Neural crest cell (in vitro differentiated cells): ENCODE data around the gene AUTS2. TPM values are rescaled to one million over a fixed set of nuclear protein-coding genes. Genes with fewer than 3 reads are reported as not detected.
A peak's percentile ranks its signal among the peaks of the same experiment; 100 is the strongest.

Source experiments
- DNase-seq: peaks from one replicate; pipeline ENCODE4 v3.0.0; 2021; ENCODE audit warnings: low read depth, mixed read lengths, low spot score
- H3K27ac Mint-ChIP-seq: one replicate; pipeline ENCODE4 v1.8.0; 2021; ENCODE audit warnings: mild to moderate bottlenecking, mixed read lengths; ENCODE audit not compliant: unreplicated experiment
- H3K27me3 Mint-ChIP-seq: 2 replicates; pipeline ENCODE4 v1.8.0; 2021; ENCODE audit warnings: low read depth, mild to moderate bottlenecking, mixed read lengths
- H3K36me3 Mint-ChIP-seq: 2 replicates; pipeline ENCODE4 v1.8.0; 2021; ENCODE audit warnings: low read depth, mild to moderate bottlenecking, mixed read lengths
- H3K4me1 Mint-ChIP-seq: 2 replicates; pipeline ENCODE4 v1.8.0; 2021; ENCODE audit warnings: mixed read lengths
- H3K4me3 Mint-ChIP-seq: one replicate; pipeline ENCODE4 v1.8.0; 2021; ENCODE audit warnings: mild to moderate bottlenecking, mixed read lengths
- H3K9me3 Mint-ChIP-seq: 2 replicates; pipeline ENCODE4 v1.8.0; 2021; ENCODE audit warnings: mixed read lengths
- total RNA-seq: library from RNA; stranded (reverse); gene quantifications from 2 replicates; pipeline ENCODE4 v1.2.1, GENCODE V29; 2021
- TF ChIP-seq, protein P1 (sequence below): fragments of 200-600 bp; sonication (generic); conservative IDR thresholded peaks from 2 replicates; pipeline ENCODE4 v1.5.0; 2021; ENCODE audit warnings: antibody characterized with exemption, mild to moderate bottlenecking

Gene AUTS2
- total RNA-seq, 1 donor from 2014 or later, result 152 TPM

DNA sequence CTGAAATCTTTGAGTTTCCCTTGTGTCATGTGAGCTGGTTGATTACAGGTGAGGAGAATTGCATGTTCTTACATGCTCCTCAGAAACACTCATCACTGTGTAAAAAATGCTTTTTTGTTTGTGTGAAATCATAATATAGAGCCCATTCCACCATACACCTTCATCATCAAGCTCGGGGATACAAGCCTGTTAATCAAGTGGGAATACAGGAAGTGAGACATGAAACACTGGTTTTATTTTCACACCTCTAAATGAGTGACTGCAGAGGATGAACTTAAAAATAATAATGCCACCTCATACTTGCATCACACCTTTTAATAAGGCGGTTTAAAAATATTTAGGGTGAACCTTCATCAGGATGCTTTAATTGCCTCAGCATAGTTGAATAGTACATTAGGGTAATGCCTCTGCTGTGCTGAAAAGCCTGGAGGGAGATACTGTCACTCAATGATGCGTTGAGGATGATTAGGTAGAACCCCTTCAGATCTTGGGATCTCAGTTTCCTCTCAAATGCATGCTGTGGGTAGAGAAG is 164.6 kb downstream of the AUTS2 start:
- Mint-ChIP-seq H3K27me3 (no peaks in the 10 kb centered on the region), H3K27ac (no peak overlapping the region), H3K9me3 (no peaks in the 10 kb centered on the region), H3K4me3 (no peak overlapping the region), H3K4me1 (peaks cover 42% of the 10 kb centered on the region), H3K36me3 (no peaks in the 10 kb centered on the region)
- TF ChIP-seq, protein P1, sequence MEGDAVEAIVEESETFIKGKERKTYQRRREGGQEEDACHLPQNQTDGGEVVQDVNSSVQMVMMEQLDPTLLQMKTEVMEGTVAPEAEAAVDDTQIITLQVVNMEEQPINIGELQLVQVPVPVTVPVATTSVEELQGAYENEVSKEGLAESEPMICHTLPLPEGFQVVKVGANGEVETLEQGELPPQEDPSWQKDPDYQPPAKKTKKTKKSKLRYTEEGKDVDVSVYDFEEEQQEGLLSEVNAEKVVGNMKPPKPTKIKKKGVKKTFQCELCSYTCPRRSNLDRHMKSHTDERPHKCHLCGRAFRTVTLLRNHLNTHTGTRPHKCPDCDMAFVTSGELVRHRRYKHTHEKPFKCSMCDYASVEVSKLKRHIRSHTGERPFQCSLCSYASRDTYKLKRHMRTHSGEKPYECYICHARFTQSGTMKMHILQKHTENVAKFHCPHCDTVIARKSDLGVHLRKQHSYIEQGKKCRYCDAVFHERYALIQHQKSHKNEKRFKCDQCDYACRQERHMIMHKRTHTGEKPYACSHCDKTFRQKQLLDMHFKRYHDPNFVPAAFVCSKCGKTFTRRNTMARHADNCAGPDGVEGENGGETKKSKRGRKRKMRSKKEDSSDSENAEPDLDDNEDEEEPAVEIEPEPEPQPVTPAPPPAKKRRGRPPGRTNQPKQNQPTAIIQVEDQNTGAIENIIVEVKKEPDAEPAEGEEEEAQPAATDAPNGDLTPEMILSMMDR, result no peak
- no peak for DNase-seq

DNA sequence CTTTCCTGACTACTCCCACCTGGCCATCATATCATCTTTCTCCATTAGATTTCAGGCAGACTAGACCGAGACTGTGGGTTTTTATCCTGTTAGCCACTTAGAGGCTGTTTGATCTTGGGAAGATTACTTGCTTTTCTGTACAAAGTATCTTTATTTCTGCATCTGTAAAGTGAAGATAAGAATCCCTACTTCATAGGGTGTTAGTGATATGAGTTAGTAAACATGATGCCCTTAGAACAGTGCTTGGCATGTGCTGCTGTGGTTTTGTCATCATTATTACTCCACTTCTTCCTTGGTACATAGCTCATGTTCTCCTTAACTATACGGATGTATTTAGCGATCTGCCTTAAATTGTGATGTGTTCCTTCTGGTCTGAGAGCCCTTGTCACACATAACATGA is 165.2 kb downstream of the AUTS2 start:
- H3K9me3 Mint-ChIP-seq, result no peaks in the 10 kb centered on the region
- H3K4me3 Mint-ChIP-seq, result no peak overlapping the region
- peaks cover 38% of the 10 kb centered on the region for H3K4me1 Mint-ChIP-seq
- no peaks in the 10 kb centered on the region for H3K27me3 Mint-ChIP-seq
- no peak overlapping the region for H3K27ac Mint-ChIP-seq
- H3K36me3 Mint-ChIP-seq, result no peaks in the 10 kb centered on the region
- TF ChIP-seq, protein P1, result no peak
- DNase-seq, result no peak

DNA sequence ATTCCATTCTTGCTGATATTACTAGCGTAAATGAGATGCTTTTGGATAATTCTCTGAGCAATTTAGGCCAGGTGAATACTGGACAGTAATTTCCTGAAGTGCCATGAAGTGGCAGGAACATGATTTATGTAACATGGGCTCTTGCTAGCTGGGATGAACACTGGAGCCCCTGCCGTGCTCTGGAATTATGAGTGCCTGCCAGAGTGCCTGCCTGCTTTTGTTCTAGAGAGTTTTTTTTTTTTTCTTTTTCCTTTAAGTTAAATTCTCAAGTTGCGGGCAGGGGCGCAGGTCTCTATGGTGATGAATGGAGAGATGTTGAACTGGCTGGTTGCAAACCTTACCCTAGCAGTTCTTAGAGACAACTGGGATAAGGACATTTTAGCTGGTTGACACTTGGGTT is 165.9 kb downstream of the AUTS2 start:
- Mint-ChIP-seq H3K27me3 (no peaks in the 10 kb centered on the region), H3K4me3 (peak overlapping the region; percentile 5), H3K4me1 (peaks cover 41% of the 10 kb centered on the region), H3K27ac (no peak overlapping the region), H3K9me3 (no peaks in the 10 kb centered on the region), H3K36me3 (no peaks in the 10 kb centered on the region)
- no peak for DNase-seq
- TF ChIP-seq, protein P1, result no peak

DNA sequence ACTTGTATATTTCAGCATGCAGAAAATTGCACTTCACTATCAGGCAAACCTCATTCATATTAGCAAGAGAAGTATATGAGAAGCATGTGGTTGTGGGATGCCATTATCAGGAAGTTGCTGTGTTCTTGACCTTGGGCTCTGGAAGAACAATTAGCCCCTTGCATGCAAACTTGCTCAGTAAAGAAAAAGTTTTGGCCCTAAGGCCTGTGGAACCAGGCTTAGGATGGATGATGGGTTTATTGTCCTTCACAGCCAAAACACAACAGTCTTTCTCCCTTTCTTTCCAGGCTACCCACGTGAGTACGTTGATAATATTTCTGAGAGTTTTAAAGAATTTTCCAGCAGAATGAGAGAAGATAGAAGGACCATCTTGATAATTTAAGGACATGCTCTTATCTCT is 166.4 kb downstream of the AUTS2 start:
- H3K36me3 Mint-ChIP-seq, result no peaks in the 10 kb centered on the region
- peaks cover 45% of the 10 kb centered on the region for H3K4me1 Mint-ChIP-seq
- no peak overlapping the region for H3K27ac Mint-ChIP-seq
- no peak for DNase-seq
- H3K9me3 Mint-ChIP-seq, result no peaks in the 10 kb centered on the region
- peak overlapping the region; percentile 5 for H3K4me3 Mint-ChIP-seq
- TF ChIP-seq, protein P1, result no peak
- H3K27me3 Mint-ChIP-seq, result no peaks in the 10 kb centered on the region

DNA sequence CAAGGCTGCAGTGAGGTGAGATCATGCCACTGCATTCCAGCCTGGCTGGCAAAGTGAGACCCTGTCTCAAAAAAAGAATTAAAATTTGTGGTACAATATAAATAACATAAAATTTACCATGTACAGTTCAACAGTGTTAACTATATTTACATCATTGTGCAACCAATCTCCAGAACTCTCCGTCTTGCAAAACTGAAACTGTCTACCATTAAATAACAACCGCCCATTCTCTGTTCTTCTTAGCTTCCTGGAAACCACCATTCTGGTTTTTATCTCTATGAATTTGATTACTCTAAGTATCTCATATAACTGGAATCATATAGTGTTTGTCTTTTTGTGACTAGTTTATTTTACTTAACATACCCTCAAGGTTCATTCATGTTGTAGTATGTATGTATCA is 167.6 kb downstream of the AUTS2 start:
- TF ChIP-seq, protein P1, result no peak
- DNase-seq, result no peak

More for the DNA sequence above, 167.6 kb downstream of the AUTS2 start:
- Mint-ChIP-seq H3K27ac (no peak overlapping the region), H3K9me3 (no peaks in the 10 kb centered on the region), H3K36me3 (no peaks in the 10 kb centered on the region), H3K4me1 (peaks cover 55% of the 10 kb centered on the region), H3K4me3 (no peak overlapping the region), H3K27me3 (no peaks in the 10 kb centered on the region)
